Measurements from ENCODE around the gene ZNF761. TPM values are rescaled to one million over a fixed set of nuclear protein-coding genes. Genes with fewer than 3 reads are reported as not detected.

Gene ZNF761
- total and polyA plus RNA-seq, 2 of the 13 experiments (the other 11 are each of a cell fraction or from before 2014, with no cell fraction given): 11.6 to 16.2 TPM

- TF ChIP-seq, protein P1, sequence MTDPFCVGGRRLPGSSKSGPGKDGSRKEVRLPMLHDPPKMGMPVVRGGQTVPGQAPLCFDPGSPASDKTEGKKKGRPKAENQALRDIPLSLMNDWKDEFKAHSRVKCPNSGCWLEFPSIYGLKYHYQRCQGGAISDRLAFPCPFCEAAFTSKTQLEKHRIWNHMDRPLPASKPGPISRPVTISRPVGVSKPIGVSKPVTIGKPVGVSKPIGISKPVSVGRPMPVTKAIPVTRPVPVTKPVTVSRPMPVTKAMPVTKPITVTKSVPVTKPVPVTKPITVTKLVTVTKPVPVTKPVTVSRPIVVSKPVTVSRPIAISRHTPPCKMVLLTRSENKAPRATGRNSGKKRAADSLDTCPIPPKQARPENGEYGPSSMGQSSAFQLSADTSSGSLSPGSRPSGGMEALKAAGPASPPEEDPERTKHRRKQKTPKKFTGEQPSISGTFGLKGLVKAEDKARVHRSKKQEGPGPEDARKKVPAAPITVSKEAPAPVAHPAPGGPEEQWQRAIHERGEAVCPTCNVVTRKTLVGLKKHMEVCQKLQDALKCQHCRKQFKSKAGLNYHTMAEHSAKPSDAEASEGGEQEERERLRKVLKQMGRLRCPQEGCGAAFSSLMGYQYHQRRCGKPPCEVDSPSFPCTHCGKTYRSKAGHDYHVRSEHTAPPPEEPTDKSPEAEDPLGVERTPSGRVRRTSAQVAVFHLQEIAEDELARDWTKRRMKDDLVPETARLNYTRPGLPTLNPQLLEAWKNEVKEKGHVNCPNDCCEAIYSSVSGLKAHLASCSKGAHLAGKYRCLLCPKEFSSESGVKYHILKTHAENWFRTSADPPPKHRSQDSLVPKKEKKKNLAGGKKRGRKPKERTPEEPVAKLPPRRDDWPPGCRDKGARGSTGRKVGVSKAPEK (CRISPR knock-in tag; IDR thresholded peaks at IDR 0.05; ENCODE audit: borderline replicate concordance): no peak
- no peak for TF ChIP-seq SKI (IDR thresholded peaks at IDR 0.05; ENCODE audit: partially characterized antibody)
- no peak for TF ChIP-seq ATF1 (CRISPR knock-in tag; IDR thresholded peaks at IDR 0.05)
- no peak for TF ChIP-seq ZNF24 (IDR thresholded peaks at IDR 0.05)
- TF ChIP-seq MED1 (CRISPR knock-in tag; IDR thresholded peaks at IDR 0.05): no peak; the same call in 1 of the 2 replicates
- TF ChIP-seq, protein P2, sequence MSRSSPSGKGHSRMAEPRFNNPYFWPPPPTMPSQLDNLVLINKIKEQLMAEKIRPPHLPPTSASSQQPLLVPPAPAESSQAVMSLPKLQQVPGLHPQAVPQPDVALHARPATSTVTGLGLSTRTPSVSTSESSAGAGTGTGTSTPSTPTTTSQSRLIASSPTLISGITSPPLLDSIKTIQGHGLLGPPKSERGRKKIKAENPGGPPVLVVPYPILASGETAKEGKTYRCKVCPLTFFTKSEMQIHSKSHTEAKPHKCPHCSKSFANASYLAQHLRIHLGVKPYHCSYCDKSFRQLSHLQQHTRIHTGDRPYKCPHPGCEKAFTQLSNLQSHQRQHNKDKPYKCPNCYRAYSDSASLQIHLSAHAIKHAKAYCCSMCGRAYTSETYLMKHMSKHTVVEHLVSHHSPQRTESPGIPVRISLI (CRISPR knock-in tag; IDR thresholded peaks at IDR 0.05; ENCODE audit: borderline replicate concordance): peak; percentile 51; the same call in 1 of the 2 replicates
- TF ChIP-seq BHLHE40 (IDR thresholded peaks at IDR 0.05; ENCODE audit: low read length): no peak
- no peak for TF ChIP-seq SNRNP70 (IDR thresholded peaks at IDR 0.05; ENCODE audit: low read depth, low read length)
- TF ChIP-seq, protein P3, sequence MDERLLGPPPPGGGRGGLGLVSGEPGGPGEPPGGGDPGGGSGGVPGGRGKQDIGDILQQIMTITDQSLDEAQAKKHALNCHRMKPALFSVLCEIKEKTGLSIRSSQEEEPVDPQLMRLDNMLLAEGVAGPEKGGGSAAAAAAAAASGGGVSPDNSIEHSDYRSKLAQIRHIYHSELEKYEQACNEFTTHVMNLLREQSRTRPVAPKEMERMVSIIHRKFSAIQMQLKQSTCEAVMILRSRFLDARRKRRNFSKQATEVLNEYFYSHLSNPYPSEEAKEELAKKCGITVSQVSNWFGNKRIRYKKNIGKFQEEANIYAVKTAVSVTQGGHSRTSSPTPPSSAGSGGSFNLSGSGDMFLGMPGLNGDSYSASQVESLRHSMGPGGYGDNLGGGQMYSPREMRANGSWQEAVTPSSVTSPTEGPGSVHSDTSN (CRISPR knock-in tag; IDR thresholded peaks at IDR 0.05): no peak
- TF ChIP-seq SAFB2 (CRISPR knock-in tag; IDR thresholded peaks at IDR 0.05; ENCODE audit: borderline replicate concordance, low read depth): no peak
- no peak for TF ChIP-seq ZNF382 (CRISPR knock-in tag; IDR thresholded peaks at IDR 0.05; ENCODE audit: borderline replicate concordance)
- TF ChIP-seq ZNF777 (CRISPR knock-in tag; IDR thresholded peaks at IDR 0.05): no peak
- no peak for TF ChIP-seq JDP2 (CRISPR knock-in tag; IDR thresholded peaks at IDR 0.05; ENCODE audit: borderline replicate concordance)
- TF ChIP-seq, protein P4, sequence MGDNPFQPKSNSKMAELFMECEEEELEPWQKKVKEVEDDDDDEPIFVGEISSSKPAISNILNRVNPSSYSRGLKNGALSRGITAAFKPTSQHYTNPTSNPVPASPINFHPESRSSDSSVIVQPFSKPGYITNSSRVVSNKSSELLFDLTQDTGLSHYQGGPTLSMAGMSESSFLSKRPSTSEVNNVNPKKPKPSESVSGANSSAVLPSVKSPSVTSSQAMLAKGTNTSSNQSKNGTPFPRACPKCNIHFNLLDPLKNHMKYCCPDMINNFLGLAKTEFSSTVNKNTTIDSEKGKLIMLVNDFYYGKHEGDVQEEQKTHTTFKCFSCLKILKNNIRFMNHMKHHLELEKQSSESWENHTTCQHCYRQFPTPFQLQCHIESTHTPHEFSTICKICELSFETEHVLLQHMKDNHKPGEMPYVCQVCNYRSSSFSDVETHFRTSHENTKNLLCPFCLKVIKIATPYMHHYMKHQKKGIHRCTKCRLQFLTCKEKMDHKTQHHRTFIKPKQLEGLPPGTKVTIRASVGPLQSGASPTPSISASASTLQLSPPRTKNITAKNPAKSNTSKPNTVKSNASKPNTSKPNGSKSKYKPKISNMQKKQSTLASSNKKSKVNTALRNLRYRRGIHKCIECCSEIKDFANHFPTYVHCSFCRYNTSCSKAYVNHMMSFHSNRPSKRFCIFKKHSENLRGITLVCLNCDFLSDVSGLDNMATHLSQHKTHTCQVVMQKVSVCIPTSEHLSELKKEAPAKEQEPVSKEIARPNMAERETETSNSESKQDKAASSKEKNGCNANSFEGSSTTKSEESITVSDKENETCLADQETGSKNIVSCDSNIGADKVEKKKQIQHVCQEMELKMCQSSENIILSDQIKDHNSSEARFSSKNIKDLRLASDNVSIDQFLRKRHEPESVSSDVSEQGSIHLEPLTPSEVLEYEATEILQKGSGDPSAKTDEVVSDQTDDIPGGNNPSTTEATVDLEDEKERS (CRISPR knock-in tag; IDR thresholded peaks at IDR 0.05): no peak
- no peak for TF ChIP-seq ZNF264 (CRISPR knock-in tag; IDR thresholded peaks at IDR 0.05)
- TF ChIP-seq ASH2L (IDR thresholded peaks at IDR 0.05; ENCODE audit: insufficient read length, low read depth, low read length): no peak
- no peak for TF ChIP-seq ZNF124 (CRISPR knock-in tag; IDR thresholded peaks at IDR 0.05)
- TF ChIP-seq ZKSCAN8 (CRISPR knock-in tag; IDR thresholded peaks at IDR 0.05; ENCODE audit: borderline replicate concordance): no peak
- 0 out of 2 replicates have a peak, but pooled peaks have one; percentile 6 for TF ChIP-seq GATAD2A (CRISPR knock-in tag; IDR thresholded peaks at IDR 0.05)
- no peak for TF ChIP-seq ZNF550 (CRISPR knock-in tag; IDR thresholded peaks at IDR 0.05; ENCODE audit: borderline replicate concordance)
- no peak for TF ChIP-seq NFYB (CRISPR knock-in tag; IDR thresholded peaks at IDR 0.05)
- TF ChIP-seq ZNF878 (CRISPR knock-in tag; IDR thresholded peaks at IDR 0.05): 0 out of 2 replicates have a peak, but pooled peaks have one; percentile 53
- no peak for TF ChIP-seq ZNF607 (CRISPR knock-in tag; IDR thresholded peaks at IDR 0.05; ENCODE audit: borderline replicate concordance)
- TF ChIP-seq, protein P5, sequence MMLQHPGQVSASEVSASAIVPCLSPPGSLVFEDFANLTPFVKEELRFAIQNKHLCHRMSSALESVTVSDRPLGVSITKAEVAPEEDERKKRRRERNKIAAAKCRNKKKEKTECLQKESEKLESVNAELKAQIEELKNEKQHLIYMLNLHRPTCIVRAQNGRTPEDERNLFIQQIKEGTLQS (CRISPR knock-in tag; IDR thresholded peaks at IDR 0.05): no peak
These were observed 73.1 kb downstream of the ZNF761 start (continued) for GRCh38 chr19:53504885-53505284.

Measured in HepG2 (cell line).